ENCODE data around the gene GIMAP5. TPM values are rescaled to one million over a fixed set of nuclear protein-coding genes. Genes with fewer than 3 reads are reported as not detected.

GIMAP5 gene
- total RNA-seq (2022; extraction: Qiagen RNA extraction), result 0.05 to 0.11 TPM (median 0.08 TPM) in 3 of 5 replicates, not detected in the others

GRCh38 chr7:150737265-150738055 is at the start of gene GIMAP5:
Gene GIMAP5, plus strand, starts transcription at chr7:150737418. Its CDS starts 3,467 bp downstream, at chr7:150740885.

GRCh38 chr7:150716368-150716767 is 20.9 kb upstream of the GIMAP5 start, which contains the start of gene GIMAP1:
Gene GIMAP1, plus strand, starts transcription at chr7:150716613. Its CDS starts 2,435 bp downstream, at chr7:150719048.

Other genes with a start within 250 kb of the GIMAP5 start
- gene GIMAP7, start 222.5 kb upstream of the GIMAP5 start, total RNA-seq (2022; extraction: Qiagen RNA extraction), result not detected in 5 replicates
- not detected in 5 replicates for gene GIMAP4, start 170.0 kb upstream of the GIMAP5 start, total RNA-seq (2022; extraction: Qiagen RNA extraction)
- gene GIMAP6, start 105.0 kb upstream of the GIMAP5 start, total RNA-seq (2022; extraction: Qiagen RNA extraction), result not detected in 5 replicates
- not detected in 5 replicates for gene GIMAP2, start 51.7 kb upstream of the GIMAP5 start, total RNA-seq (2022; extraction: Qiagen RNA extraction)
- gene GIMAP1, start 20.8 kb upstream of the GIMAP5 start, total RNA-seq (2022; extraction: Qiagen RNA extraction), result not detected in 5 replicates
- gene TMEM176B, start 62.9 kb downstream of the GIMAP5 start, total RNA-seq (2022; extraction: Qiagen RNA extraction), result 0.06 to 0.17 TPM (median 0.14 TPM) in 3 of 5 replicates, not detected in the others
- gene TMEM176A, start 63.4 kb downstream of the GIMAP5 start, total RNA-seq (2022; extraction: Qiagen RNA extraction), result 0.16 TPM in 1 of 5 replicates, not detected in the others
- gene AOC1, start 115.1 kb downstream of the GIMAP5 start, total RNA-seq (2022; extraction: Qiagen RNA extraction), result 0.02 to 0.07 TPM (median 0.05 TPM) in 4 of 5 replicates, not detected in the other
- 4.0 to 5.9 TPM (median 5.4 TPM) in 5 replicates for gene KCNH2, start 240.9 kb downstream of the GIMAP5 start, total RNA-seq (2022; extraction: Qiagen RNA extraction)

Data from A549 treated with AZD2906 at 1 μM for 4 hours (cell line).